Naive B cell (primary cell): ENCODE results near the gene RBM15. TPM values are rescaled to one million over a fixed set of nuclear protein-coding genes. Genes with fewer than 3 reads are reported as not detected.

Experiments used
- ATAC-seq, 2 donors: fragments of 150-1000 bp; cut with Tn5 transposase; 2 replicates each; pipeline ENCODE4 v1.10.0; 2021; ENCODE audit warnings: low read depth in 2 of 2, mild to moderate bottlenecking in 2 of 2, moderate library complexity in 2 of 2
- DNase-seq: peaks from one replicate; pipeline ENCODE4 v3.0.0; 2022
- H3K27ac Mint-ChIP-seq, 6 donors: one replicate each; pipeline ENCODE4 v1.8.0; 2020 to 2022; ENCODE audit warnings: mild to moderate bottlenecking in 6 of 6, mixed read lengths in 6 of 6, moderate library complexity in 5 of 6, inconsistent platforms in 2 of 6
- H3K27me3 Mint-ChIP-seq, 3 donors: one replicate each; pipeline ENCODE4 v1.8.0; 2021 to 2022; ENCODE audit warnings: mixed read lengths in 3 of 3, mild to moderate bottlenecking in 1 of 3
- H3K36me3 Mint-ChIP-seq, 2 donors: one replicate each; pipeline ENCODE4 v1.8.0; 2020 to 2022; ENCODE audit warnings: mixed read lengths in 2 of 2, inconsistent platforms in 1 of 2, mild to moderate bottlenecking in 1 of 2
- H3K4me1 Mint-ChIP-seq, 3 donors: one replicate each; pipeline ENCODE4 v1.8.0; 2020 to 2022; ENCODE audit warnings: mixed read lengths in 3 of 3, inconsistent platforms in 1 of 3, mild to moderate bottlenecking in 1 of 3, moderate library complexity in 1 of 3
- H3K4me3 Mint-ChIP-seq, 8 donors: one replicate each; pipeline ENCODE4 v1.8.0; 2020 to 2022; ENCODE audit warnings: mild to moderate bottlenecking in 8 of 8, mixed read lengths in 8 of 8, moderate library complexity in 8 of 8, inconsistent platforms in 2 of 8
- H3K9me3 Mint-ChIP-seq, 7 donors: one replicate each; pipeline ENCODE4 v1.8.0; 2020 to 2022; ENCODE audit warnings: mixed read lengths in 7 of 7, mild to moderate bottlenecking in 5 of 7, inconsistent platforms in 2 of 7, moderate library complexity in 1 of 7
- polyA plus RNA-seq, 6 donors: library from polyadenylated mRNA; unstranded; fragments of 300-500 nt; fragmentation: Illumina TruSeq; gene quantifications; one replicate each; pipeline ENCODE4 v1.2.3, GENCODE V29; 2021; ENCODE audit warnings: low read depth in 6 of 6

The RBM15 gene, protein sequence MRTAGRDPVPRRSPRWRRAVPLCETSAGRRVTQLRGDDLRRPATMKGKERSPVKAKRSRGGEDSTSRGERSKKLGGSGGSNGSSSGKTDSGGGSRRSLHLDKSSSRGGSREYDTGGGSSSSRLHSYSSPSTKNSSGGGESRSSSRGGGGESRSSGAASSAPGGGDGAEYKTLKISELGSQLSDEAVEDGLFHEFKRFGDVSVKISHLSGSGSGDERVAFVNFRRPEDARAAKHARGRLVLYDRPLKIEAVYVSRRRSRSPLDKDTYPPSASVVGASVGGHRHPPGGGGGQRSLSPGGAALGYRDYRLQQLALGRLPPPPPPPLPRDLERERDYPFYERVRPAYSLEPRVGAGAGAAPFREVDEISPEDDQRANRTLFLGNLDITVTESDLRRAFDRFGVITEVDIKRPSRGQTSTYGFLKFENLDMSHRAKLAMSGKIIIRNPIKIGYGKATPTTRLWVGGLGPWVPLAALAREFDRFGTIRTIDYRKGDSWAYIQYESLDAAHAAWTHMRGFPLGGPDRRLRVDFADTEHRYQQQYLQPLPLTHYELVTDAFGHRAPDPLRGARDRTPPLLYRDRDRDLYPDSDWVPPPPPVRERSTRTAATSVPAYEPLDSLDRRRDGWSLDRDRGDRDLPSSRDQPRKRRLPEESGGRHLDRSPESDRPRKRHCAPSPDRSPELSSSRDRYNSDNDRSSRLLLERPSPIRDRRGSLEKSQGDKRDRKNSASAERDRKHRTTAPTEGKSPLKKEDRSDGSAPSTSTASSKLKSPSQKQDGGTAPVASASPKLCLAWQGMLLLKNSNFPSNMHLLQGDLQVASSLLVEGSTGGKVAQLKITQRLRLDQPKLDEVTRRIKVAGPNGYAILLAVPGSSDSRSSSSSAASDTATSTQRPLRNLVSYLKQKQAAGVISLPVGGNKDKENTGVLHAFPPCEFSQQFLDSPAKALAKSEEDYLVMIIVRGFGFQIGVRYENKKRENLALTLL
- 10 to 100 TPM; 13.2 to 23.1 (median 17.4) TPM for polyA plus RNA-seq

- DNase-seq = peak; percentile 98
- Mint-ChIP-seq H3K4me1 (peaks cover 31 to 48% (median 44%) of the 10 kb centered on the region in 3 donors), H3K9me3 (no peaks in the 10 kb centered on the region), H3K4me3 (no peak within 1 kb of the TSS), H3K27me3 (no peaks in the 10 kb centered on the region), H3K36me3 (no peaks in the 10 kb centered on the region), H3K27ac (peak within 1 kb of the TSS in 3 of 6 donors; percentile 87 to 98 (median 97))
- peak; percentile 67 to 73 for ATAC-seq
These were observed at the start of gene RBM15 for GRCh38 chr1:110338886-110339406. Gene RBM15, plus strand, starts transcription at chr1:110339377. Its CDS starts 29 bp downstream, at chr1:110339406.

GRCh38 chr1:110291241-110292030 lies 47.7 kb upstream of the RBM15 start:
- Mint-ChIP-seq H3K27ac (peak overlapping the region in 2 of 6 donors; percentile 9 to 75), H3K4me1 (no peaks in the 10 kb centered on the region), H3K36me3 (no peaks in the 10 kb centered on the region), H3K9me3 (no peaks in the 10 kb centered on the region), H3K4me3 (no peak overlapping the region), H3K27me3 (no peaks in the 10 kb centered on the region)
- ATAC-seq (no peak), DNase-seq (no peak)

DNA sequence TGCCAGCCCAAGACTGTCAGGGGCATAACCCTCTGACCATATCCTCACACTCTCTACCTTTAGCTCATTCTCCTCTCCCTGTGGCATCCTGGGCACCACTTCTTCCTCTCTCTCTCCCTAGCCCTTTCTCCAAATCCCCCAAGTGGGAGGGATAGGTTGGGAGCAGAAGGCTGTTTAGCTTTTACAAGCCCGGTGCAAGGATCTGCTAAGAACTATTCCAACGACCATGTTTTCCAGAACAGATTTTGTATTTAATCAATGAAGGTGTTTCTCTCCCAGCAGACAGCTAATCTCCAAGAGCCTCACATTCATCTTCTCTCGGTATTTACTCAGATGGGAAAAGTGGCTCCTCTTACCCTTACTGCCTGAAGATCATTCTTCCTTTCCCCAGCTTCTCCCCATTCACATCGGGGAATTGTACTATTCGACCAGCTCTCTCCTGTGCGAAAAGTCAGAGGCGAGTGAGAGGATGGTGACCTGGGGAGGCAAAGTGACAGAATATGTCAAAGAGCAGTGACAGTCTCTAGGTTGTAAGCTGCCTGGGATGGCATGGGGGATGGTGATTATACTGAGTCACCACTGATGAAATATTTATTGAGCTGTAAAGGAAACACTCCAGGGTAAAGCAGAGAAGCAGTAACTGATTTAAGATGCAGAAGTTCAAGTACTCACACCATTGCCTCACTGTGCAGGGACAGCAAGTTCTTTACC lies 47.0 kb upstream of the RBM15 start:
- ATAC-seq = no peak

DNA sequence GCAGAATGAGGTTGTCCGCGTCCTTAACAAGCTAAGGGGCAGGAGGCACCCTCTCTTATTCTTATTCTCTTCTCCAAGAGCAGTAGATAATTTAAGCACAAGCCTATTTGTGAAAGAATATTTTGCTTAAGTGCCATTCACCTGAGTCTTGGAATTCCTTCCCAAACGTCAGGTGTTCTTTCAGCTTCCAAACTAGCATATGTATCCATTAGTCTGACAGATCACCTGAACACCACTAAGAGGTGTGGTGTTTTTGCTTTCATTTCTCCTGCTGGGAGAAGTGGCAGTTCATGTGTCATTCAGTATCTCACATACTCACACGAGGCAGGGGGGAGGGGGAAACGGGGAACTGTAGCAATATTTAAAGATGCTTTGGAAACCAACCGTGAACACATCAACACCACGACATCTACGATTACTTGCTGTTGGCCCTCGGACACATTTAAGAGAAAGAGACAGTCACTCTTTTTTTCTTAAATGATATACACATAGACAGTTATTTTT lies 45.5 kb upstream of the RBM15 start:
- Mint-ChIP-seq H3K36me3 (no peaks in the 10 kb centered on the region), H3K27ac (no peak overlapping the region), H3K9me3 (no peaks in the 10 kb centered on the region), H3K4me1 (no peaks in the 10 kb centered on the region), H3K4me3 (no peak overlapping the region), H3K27me3 (peaks cover 0 to 4% (median under 1%) of the 10 kb centered on the region in 3 donors)
- no peak for DNase-seq
- ATAC-seq = no peak

More for the DNA sequence above, 47.0 kb upstream of the RBM15 start:
- Mint-ChIP-seq H3K9me3 (no peaks in the 10 kb centered on the region), H3K27me3 (no peaks in the 10 kb centered on the region), H3K27ac (no peak overlapping the region), H3K36me3 (no peaks in the 10 kb centered on the region), H3K4me3 (no peak overlapping the region), H3K4me1 (no peaks in the 10 kb centered on the region)
- DNase-seq = no peak

DNA sequence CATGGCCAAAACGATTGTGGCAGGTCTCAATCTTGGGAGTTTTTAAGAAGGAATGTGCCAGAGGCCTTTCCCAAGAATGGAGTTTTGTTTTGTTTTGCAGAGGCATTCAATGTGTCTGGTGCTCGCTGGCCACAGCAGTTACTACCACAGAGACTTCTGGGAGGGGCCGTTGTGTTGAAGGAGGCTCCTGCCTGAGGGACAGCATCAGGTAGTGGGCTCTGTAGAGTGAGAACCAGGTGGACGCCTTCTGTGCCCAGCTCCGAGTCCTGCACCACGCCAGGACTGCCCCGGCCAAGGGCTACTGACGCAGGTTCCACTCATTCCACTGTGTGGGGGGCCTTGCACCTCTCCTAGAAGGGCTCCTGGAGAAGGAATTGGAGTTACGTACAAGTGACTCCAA lies 44.9 kb upstream of the RBM15 start:
- DNase-seq (no peak), ATAC-seq (no peak)
- H3K27ac Mint-ChIP-seq = no peak overlapping the region
- H3K4me1 Mint-ChIP-seq = no peaks in the 10 kb centered on the region
- H3K9me3 Mint-ChIP-seq = no peaks in the 10 kb centered on the region
- H3K4me3 Mint-ChIP-seq = no peak overlapping the region
- H3K36me3 Mint-ChIP-seq = no peaks in the 10 kb centered on the region
- H3K27me3 Mint-ChIP-seq = peaks cover 0 to 4% (median 3%) of the 10 kb centered on the region in 3 donors

DNA sequence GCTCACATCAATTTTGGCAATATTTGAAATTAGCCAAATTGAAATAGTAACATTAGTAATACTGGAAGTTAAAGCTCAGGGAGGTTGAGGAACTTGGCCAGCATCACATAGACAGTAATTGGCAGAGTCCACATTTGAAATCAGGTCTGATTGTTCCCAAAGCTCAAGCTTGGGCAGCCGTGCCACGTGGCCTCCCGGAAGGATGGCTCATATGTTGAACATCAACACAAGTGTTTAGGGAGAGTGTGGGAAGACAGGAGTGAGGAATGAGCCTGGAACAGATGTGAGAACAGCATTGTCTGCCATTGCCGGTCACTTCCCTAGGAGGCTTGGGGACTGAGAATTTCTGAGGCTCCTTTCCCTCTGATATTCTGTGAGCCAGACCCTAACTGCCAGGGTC lies 40.2 kb upstream of the RBM15 start:
- ATAC-seq = no peak
- DNase-seq = no peak
- Mint-ChIP-seq H3K36me3 (peaks cover 0 to 5% of the 10 kb centered on the region in 2 donors), H3K4me3 (no peak overlapping the region), H3K4me1 (no peaks in the 10 kb centered on the region), H3K27ac (no peak overlapping the region), H3K9me3 (no peaks in the 10 kb centered on the region), H3K27me3 (peaks cover 3 to 22% (median 11%) of the 10 kb centered on the region in 3 donors)

GRCh38 chr1:110300412-110301085 lies 38.6 kb upstream of the RBM15 start:
- ATAC-seq (no peak), DNase-seq (no peak)
- Mint-ChIP-seq H3K4me1 (no peaks in the 10 kb centered on the region), H3K4me3 (no peak overlapping the region), H3K27me3 (peaks cover 3 to 22% (median 11%) of the 10 kb centered on the region in 3 donors), H3K9me3 (no peaks in the 10 kb centered on the region), H3K27ac (no peak overlapping the region), H3K36me3 (peaks cover 0 to 5% of the 10 kb centered on the region in 2 donors)

DNA sequence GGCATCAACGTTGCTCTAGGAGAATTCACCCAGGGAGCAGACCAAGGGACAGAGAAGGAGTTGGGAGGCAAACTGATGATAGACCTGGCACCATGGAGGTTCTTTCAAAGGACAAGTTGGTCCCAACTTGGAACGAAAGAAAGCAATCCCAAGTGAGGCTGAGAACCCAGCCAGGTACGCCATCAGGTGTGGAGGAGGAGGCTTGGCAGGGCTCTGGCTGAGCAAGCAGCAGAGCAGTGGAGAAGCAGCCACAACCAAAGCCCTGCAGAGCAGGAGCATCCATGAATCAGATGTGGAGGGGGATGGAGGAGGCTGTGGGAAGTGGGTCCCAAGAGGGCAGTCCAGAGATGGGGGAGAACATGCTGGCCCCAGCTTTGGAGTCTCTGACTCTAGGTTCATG lies 36.3 kb upstream of the RBM15 start:
- H3K27me3 Mint-ChIP-seq = peaks cover 3 to 22% (median 18%) of the 10 kb centered on the region in 3 donors
- DNase-seq = no peak
- peaks cover 0 to 3% (median 0%) of the 10 kb centered on the region in 3 donors for H3K4me1 Mint-ChIP-seq
- H3K4me3 Mint-ChIP-seq = no peak overlapping the region
- no peaks in the 10 kb centered on the region for H3K9me3 Mint-ChIP-seq
- peaks cover 0 to 5% of the 10 kb centered on the region in 2 donors for H3K36me3 Mint-ChIP-seq
- no peak for ATAC-seq
- peak overlapping the region in 2 of 6 donors; percentile 64 to 67 for H3K27ac Mint-ChIP-seq

GRCh38 chr1:110305900-110306420 lies 33.2 kb upstream of the RBM15 start:
- peaks cover 0 to 22% (median 14%) of the 10 kb centered on the region in 3 donors for H3K27me3 Mint-ChIP-seq
- H3K4me1 Mint-ChIP-seq = peaks cover 0 to 8% (median 0%) of the 10 kb centered on the region in 3 donors
- ATAC-seq (no peak), DNase-seq (no peak)
- no peak overlapping the region for H3K4me3 Mint-ChIP-seq
- peaks cover 0 to 5% of the 10 kb centered on the region in 2 donors for H3K36me3 Mint-ChIP-seq
- H3K27ac Mint-ChIP-seq = no peak overlapping the region
- no peaks in the 10 kb centered on the region for H3K9me3 Mint-ChIP-seq

DNA sequence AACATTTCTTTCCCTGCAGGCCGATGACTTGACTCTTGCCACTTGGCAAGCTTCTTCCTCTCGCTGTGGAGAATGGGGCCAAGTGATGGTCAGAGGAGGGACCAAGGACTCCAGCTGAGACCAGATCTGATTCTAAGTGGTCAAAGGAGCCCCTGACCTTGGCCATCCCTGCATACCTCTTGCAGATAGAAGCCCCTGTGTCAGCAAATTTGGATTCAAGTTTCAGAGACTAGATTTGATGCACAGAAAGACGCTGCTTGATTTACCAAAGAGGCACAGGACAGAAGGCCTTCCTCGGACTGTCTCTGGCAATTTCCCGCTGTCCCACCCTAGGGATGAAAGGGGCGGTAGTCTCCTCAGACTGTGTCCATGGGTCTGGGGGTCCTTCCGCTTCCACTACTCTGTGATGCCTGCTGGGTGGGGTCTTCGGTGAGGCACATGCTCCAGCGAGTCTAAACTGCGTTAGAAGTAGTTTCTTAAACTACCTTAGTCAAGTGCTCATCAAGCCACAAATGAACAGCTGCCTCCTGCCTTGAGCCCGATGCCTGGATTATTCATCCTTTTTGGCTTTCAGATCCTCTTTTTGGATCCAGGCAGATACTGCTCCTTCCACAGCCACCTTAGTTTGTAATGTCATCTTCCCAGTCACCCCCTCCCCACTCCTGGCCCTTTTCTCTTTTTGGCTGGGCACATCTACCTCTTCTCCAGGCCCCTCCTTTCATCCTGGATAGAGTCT lies 31.8 kb upstream of the RBM15 start:
- no peak for ATAC-seq
- H3K27me3 Mint-ChIP-seq = peaks cover 0 to 16% (median 13%) of the 10 kb centered on the region in 3 donors
- H3K4me1 Mint-ChIP-seq = peaks cover 0 to 8% (median 2%) of the 10 kb centered on the region in 3 donors
- H3K36me3 Mint-ChIP-seq = peaks cover 0 to 5% of the 10 kb centered on the region in 2 donors
- H3K4me3 Mint-ChIP-seq = no peak overlapping the region
- DNase-seq = no peak
- H3K27ac Mint-ChIP-seq = no peak overlapping the region
- no peaks in the 10 kb centered on the region for H3K9me3 Mint-ChIP-seq

DNA sequence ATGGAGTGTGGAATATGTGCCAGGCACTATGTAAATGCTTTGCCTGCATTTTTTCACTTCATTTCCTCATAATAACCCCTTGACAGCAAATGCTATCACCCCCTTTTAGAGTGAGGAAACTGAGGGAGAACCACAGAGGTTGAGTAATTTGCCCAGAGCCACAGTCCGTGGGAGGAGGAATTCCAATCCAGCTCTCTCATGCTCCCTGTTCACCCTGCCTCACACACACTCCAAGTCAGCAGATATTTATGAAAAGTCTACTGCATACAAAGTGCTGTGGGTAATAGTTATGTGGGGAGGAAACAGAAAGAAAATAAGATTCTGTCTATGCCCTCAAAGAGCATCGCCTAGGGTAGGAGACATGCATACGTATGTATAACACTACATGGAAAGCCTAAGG lies 30.9 kb upstream of the RBM15 start:
- H3K27me3 Mint-ChIP-seq = peaks cover 0 to 8% (median 6%) of the 10 kb centered on the region in 3 donors
- DNase-seq = no peak
- peak overlapping the region in 1 of 6 donors; percentile 18 for H3K27ac Mint-ChIP-seq
- no peaks in the 10 kb centered on the region for H3K36me3 Mint-ChIP-seq
- peaks cover 0 to 8% (median 7%) of the 10 kb centered on the region in 3 donors for H3K4me1 Mint-ChIP-seq
- H3K9me3 Mint-ChIP-seq = no peaks in the 10 kb centered on the region
- no peak for ATAC-seq
- no peak overlapping the region for H3K4me3 Mint-ChIP-seq
